K562 (cell line): Measurements from ENCODE around the gene ZMPSTE24. TPM values are rescaled to one million over a fixed set of nuclear protein-coding genes. Genes with fewer than 3 reads are reported as not detected.
A peak's percentile ranks its signal among the peaks of the same experiment; 100 is the strongest.

ENCODE experiments used
- CHD2 ChIP-seq: IDR thresholded peaks from 2 replicates; pipeline ENCODE4 v1.6.1; 2011; ENCODE audit warnings: low read depth, low read length
- CSDE1 ChIP-seq, 2 experiments: fragments of 450-650 bp; IDR thresholded peaks; 2 replicates each; pipeline ENCODE4 v1.6.1; 2016; ENCODE audit warnings: mild to moderate bottlenecking in 1 of 2
- ELF2 ChIP-seq: fragments of 250-450 bp; sonication (Bioruptor Pico); IDR thresholded peaks from 2 replicates; pipeline ENCODE4 v1.5.0; 2021; ENCODE audit warnings: mild to moderate bottlenecking
- HNRNPLL ChIP-seq: fragments of 200-400 bp; formaldehyde crosslinking; IDR thresholded peaks from 2 replicates; pipeline ENCODE4 v1.6.1; 2017; ENCODE audit warnings: low read length, low read depth, mild to moderate bottlenecking; ENCODE audit not compliant: poor library complexity, severe bottlenecking
- KAT8 ChIP-seq: fragments of 450-650 bp; IDR thresholded peaks from 2 replicates; pipeline ENCODE4 v1.6.1; 2016; ENCODE audit warnings: low read depth, mild to moderate bottlenecking
- NR2C1 ChIP-seq, 2 experiments: fragments of 450-650 bp; IDR thresholded peaks; 2 replicates each; pipeline ENCODE4 v1.6.1; 2017; ENCODE audit warnings: mild to moderate bottlenecking in 2 of 2, antibody characterized with exemption in 1 of 2, inconsistent platforms in 1 of 2, missing compliant biosample characterization in 1 of 2, missing genetic modification characterization in 1 of 2
- PBX2 ChIP-seq, 2 experiments: IDR thresholded peaks in 1 of 2; conservative IDR thresholded peaks in 1 of 2; 2 replicates each; pipeline ENCODE4 v1.6.1; 2016; ENCODE audit warnings: low read depth in 2 of 2, mild to moderate bottlenecking in 1 of 2, missing compliant biosample characterization in 1 of 2, missing genetic modification characterization in 1 of 2, moderate library complexity in 1 of 2
- SIX5 ChIP-seq, 2 experiments: IDR thresholded peaks; 2 replicates each; pipeline ENCODE4 v1.6.1; 2011; ENCODE audit warnings: low read length in 2 of 2, borderline replicate concordance in 1 of 2, low read depth in 1 of 2, mild to moderate bottlenecking in 1 of 2, moderate library complexity in 1 of 2; ENCODE audit not compliant: insufficient read depth in 1 of 2
- STAG1 ChIP-seq: sonication (generic); formaldehyde crosslinking; IDR thresholded peaks from 2 replicates; pipeline ENCODE4 v1.5.0; 2020; ENCODE audit warnings: missing genetic modification reagents, borderline replicate concordance
- ZNF121 ChIP-seq: sonication (generic); formaldehyde crosslinking; conservative IDR thresholded peaks from 2 replicates; pipeline ENCODE4 v1.8.0; 2022; ENCODE audit warnings: missing genetic modification reagents
- ZNF354B ChIP-seq: fragments of 250-450 bp; sonication (Bioruptor Pico); IDR thresholded peaks from 2 replicates; pipeline ENCODE4 v1.4.0; 2020
- ZNF583 ChIP-seq: fragments of 250-450 bp; sonication (Bioruptor Pico); IDR thresholded peaks from 2 replicates; pipeline ENCODE4 v1.4.0; 2020
- polyA plus RNA-seq, 8 experiments: library from polyadenylated mRNA; depleted of rRNA in 4 of 8; stranded (reverse) in 5 of 8; unstranded in 3 of 8; fragments of >200 nt; fragmentation: Nextera tagmentation in 2 of 8; fragmentation: Illumina TruSeq in 1 of 8; extraction: Ambion mirVana in 2 of 8; extraction: Trizol in 1 of 8; gene quantifications; 2 replicates each; pipeline versions ENCODE4 v1.2.1 to v1.2.3, GENCODE V29; 2011 to 2014; ENCODE audit warnings: inconsistent platforms in 1 of 8, missing spikeins in 1 of 8
- total RNA-seq, 7 experiments: library from RNA; depleted of rRNA in 6 of 7; stranded (reverse); fragments of >200 nt in 6 of 7; fragmentation: Illumina TruSeq in 2 of 7; extraction: Trizol in 2 of 7; gene quantifications; 2 replicates each; pipeline versions ENCODE4 v1.2.1 to v1.2.3, GENCODE V29; 2011 to 2021; ENCODE audit warnings: low replicate concordance in 1 of 7
- TF ChIP-seq, protein P1 (sequence below): fragments of 250-450 bp; sonication (Bioruptor Pico); IDR thresholded peaks from 2 replicates; pipeline ENCODE4 v1.5.0; 2020; ENCODE audit warnings: mild to moderate bottlenecking, borderline replicate concordance
- TF ChIP-seq, protein P2 (sequence below): IDR thresholded peaks from 2 replicates; pipeline ENCODE4 v1.6.1; 2011; ENCODE audit warnings: borderline replicate concordance, low read depth, mild to moderate bottlenecking, moderate library complexity, low read length; ENCODE audit not compliant: insufficient read depth, poor library complexity, severe bottlenecking
- TF ChIP-seq, protein P3 (sequence below), 3 experiments: fragments of 200-800 bp in 1 of 3; sonication (Bioruptor generic) in 1 of 3; sonication (generic) in 1 of 3; formaldehyde crosslinking in 1 of 3; IDR thresholded peaks; 2 replicates each; pipeline versions ENCODE4 v1.6.1 to v1.8.0; 2016 to 2022; ENCODE audit warnings: mild to moderate bottlenecking in 2 of 3, missing compliant biosample characterization in 2 of 3, missing genetic modification characterization in 2 of 3, missing genetic modification reagents in 1 of 3
- TF ChIP-seq, protein P4 (sequence below), 2 experiments: fragments of 200-800 bp in 1 of 2; sonication (Bioruptor generic) in 1 of 2; sonication (generic) in 1 of 2; formaldehyde crosslinking in 1 of 2; IDR thresholded peaks in 1 of 2; conservative IDR thresholded peaks in 1 of 2; 2 replicates each; pipeline versions ENCODE4 v1.5.0 to v1.6.1; 2016 to 2020; ENCODE audit warnings: missing compliant biosample characterization in 1 of 2, missing genetic modification characterization in 1 of 2, missing genetic modification reagents in 1 of 2

ZMPSTE24 gene
- total and polyA plus RNA-seq, 9 of the 15 experiments (the other 6 are each of a cell fraction or from before 2014, with no cell fraction given): 30.7 to 75.9 (median 64.3) TPM

- 0 out of 2 replicates have a peak, but pooled peaks have one; percentile 15 for TF ChIP-seq PBX2 (CRISPR knock-in tag; IDR thresholded peaks at IDR 0.05; ENCODE audit: low read depth)
- peak; percentile 86 for TF ChIP-seq PBX2 (tag; conservative IDR thresholded peaks at IDR 0.05; ENCODE audit: low read depth)
- TF ChIP-seq, protein P1, sequence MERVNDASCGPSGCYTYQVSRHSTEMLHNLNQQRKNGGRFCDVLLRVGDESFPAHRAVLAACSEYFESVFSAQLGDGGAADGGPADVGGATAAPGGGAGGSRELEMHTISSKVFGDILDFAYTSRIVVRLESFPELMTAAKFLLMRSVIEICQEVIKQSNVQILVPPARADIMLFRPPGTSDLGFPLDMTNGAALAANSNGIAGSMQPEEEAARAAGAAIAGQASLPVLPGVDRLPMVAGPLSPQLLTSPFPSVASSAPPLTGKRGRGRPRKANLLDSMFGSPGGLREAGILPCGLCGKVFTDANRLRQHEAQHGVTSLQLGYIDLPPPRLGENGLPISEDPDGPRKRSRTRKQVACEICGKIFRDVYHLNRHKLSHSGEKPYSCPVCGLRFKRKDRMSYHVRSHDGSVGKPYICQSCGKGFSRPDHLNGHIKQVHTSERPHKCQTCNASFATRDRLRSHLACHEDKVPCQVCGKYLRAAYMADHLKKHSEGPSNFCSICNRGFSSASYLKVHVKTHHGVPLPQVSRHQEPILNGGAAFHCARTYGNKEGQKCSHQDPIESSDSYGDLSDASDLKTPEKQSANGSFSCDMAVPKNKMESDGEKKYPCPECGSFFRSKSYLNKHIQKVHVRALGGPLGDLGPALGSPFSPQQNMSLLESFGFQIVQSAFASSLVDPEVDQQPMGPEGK (CRISPR knock-in tag): no peak
- TF ChIP-seq CHD2: no peak
- TF ChIP-seq KAT8: no peak
- TF ChIP-seq NR2C1 (IDR thresholded peaks at IDR 0.05): no peak
- TF ChIP-seq NR2C1 (tag; IDR thresholded peaks at IDR 0.05): no peak
- TF ChIP-seq, protein P2, sequence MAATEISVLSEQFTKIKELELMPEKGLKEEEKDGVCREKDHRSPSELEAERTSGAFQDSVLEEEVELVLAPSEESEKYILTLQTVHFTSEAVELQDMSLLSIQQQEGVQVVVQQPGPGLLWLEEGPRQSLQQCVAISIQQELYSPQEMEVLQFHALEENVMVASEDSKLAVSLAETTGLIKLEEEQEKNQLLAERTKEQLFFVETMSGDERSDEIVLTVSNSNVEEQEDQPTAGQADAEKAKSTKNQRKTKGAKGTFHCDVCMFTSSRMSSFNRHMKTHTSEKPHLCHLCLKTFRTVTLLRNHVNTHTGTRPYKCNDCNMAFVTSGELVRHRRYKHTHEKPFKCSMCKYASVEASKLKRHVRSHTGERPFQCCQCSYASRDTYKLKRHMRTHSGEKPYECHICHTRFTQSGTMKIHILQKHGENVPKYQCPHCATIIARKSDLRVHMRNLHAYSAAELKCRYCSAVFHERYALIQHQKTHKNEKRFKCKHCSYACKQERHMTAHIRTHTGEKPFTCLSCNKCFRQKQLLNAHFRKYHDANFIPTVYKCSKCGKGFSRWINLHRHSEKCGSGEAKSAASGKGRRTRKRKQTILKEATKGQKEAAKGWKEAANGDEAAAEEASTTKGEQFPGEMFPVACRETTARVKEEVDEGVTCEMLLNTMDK: peak; percentile 74
- no peak for TF ChIP-seq ZNF583 (CRISPR knock-in tag)
- TF ChIP-seq SIX5 (IDR thresholded peaks at IDR 0.05; ENCODE audit: borderline replicate concordance in 1 of 2, insufficient read depth in 1 of 2, low read depth in 1 of 2, low read length in 2 of 2): no peak
- TF ChIP-seq STAG1 (CRISPR knock-in tag): peak; percentile 94
- no peak for TF ChIP-seq HNRNPLL
- no peak for TF ChIP-seq ZNF354B
- TF ChIP-seq CSDE1 (IDR thresholded peaks at IDR 0.05): no peak
- TF ChIP-seq, protein P3, sequence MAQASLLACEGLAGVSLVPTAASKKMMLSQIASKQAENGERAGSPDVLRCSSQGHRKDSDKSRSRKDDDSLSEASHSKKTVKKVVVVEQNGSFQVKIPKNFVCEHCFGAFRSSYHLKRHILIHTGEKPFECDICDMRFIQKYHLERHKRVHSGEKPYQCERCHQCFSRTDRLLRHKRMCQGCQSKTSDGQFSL (CRISPR knock-in tag; IDR thresholded peaks at IDR 0.05): no peak
- TF ChIP-seq, protein P3 (tag; IDR thresholded peaks at IDR 0.05): no peak
- TF ChIP-seq ELF2 (CRISPR knock-in tag): no peak
- TF ChIP-seq, protein P4, sequence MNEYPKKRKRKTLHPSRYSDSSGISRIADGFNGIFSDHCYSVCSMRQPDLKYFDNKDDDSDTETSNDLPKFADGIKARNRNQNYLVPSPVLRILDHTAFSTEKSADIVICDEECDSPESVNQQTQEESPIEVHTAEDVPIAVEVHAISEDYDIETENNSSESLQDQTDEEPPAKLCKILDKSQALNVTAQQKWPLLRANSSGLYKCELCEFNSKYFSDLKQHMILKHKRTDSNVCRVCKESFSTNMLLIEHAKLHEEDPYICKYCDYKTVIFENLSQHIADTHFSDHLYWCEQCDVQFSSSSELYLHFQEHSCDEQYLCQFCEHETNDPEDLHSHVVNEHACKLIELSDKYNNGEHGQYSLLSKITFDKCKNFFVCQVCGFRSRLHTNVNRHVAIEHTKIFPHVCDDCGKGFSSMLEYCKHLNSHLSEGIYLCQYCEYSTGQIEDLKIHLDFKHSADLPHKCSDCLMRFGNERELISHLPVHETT (CRISPR knock-in tag; conservative IDR thresholded peaks at IDR 0.05 in 1 of 2, IDR thresholded peaks at IDR 0.05 in 1 of 2): no peak
- no peak for TF ChIP-seq ZNF121 (CRISPR knock-in tag)
Measured at GRCh38 chr1:40338745-40339419, 80.8 kb downstream of the ZMPSTE24 start (continued).
